Measurements from ENCODE around the gene TRPM3.
"Not testable (repeated sequence)": the region's sequence is repeated elsewhere in the genome, so short reads cannot be mapped to it uniquely, and the experiment has no call there.

The TRPM3 gene

GRCh38 chr9:70642341-70642740, 479.1 kb downstream of the TRPM3 start:
- H3K4me3 ChIP-seq (ENCODE audit: low read depth, low read length): no peak overlapping the region
- DNase-seq (ENCODE audit: low read depth): no peak

DNA sequence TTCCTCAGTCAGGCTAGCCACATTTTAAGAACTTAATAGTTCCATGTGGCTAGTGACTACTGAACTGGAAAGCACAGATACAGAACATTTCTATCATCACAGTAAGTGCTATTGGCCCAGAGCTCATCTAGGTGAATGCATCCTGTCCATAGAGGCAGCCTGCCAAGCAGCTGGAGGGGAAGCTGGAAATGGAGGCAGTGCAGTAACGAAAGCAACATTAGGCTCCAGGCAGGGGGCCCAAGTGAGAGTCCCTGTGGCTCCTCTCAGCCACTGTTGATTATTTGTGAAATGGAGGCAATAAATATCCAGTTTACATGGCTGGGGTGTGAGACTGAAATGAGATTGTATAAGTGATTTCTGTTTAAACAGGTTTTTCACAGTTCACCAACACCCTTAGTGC, 479.8 kb downstream of the TRPM3 start:
- DNase-seq (ENCODE audit: low read depth): no peak
- no peak overlapping the region for H3K4me3 ChIP-seq (ENCODE audit: low read depth, low read length)

DNA sequence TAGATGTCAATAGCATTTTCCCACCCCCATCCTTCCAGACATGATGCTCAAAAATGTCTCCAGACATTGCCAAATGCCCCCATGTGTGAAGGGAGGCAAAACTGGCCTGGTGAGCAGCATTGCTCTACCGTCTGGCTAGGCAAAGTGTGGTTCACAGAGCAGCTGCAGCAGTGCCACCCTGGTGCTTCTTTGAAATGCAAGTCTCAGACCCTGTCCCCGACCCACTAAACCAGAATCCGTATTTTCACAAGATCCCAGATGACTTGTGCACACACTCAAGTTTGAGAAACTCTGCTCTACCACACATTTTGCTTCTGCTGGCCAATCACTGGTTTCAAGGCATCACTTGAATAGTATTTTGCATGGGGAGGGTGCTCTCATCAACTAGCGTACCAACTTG, 480.4 kb downstream of the TRPM3 start:
- H3K4me3 ChIP-seq (ENCODE audit: low read depth, low read length): no peak overlapping the region
- no peak for DNase-seq (ENCODE audit: low read depth)

GRCh38 chr9:70639853-70640814, 481.3 kb downstream of the TRPM3 start:
- peak; percentile 7 for DNase-seq (ENCODE audit: low read depth)
- no peak overlapping the region for H3K4me3 ChIP-seq (ENCODE audit: low read depth, low read length)

- no peak for DNase-seq (ENCODE audit: low read depth)
- no peak overlapping the region for H3K4me3 ChIP-seq (ENCODE audit: low read depth, low read length)
Observed at GRCh38 chr9:70635790-70636189, 485.6 kb downstream of the TRPM3 start.

DNA sequence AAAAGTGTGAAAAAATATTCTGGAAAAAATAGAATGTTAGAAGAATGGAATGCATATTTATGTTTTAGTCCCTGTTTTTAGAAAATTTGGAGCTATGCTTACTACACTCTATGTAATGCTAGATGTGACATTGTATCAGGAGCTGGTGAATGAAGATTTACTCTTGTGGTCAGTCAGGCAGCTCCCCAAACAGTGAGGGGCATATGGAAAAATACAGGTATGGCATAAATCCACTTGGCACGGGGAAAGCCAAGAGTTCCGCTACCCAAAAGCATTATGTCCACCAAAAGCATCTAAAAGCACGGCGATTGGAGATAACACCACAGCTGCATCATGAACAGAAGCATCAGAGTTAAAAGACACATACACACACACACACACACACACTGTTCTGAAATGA, 486.7 kb downstream of the TRPM3 start:
- DNase-seq (ENCODE audit: low read depth): no peak

DNA sequence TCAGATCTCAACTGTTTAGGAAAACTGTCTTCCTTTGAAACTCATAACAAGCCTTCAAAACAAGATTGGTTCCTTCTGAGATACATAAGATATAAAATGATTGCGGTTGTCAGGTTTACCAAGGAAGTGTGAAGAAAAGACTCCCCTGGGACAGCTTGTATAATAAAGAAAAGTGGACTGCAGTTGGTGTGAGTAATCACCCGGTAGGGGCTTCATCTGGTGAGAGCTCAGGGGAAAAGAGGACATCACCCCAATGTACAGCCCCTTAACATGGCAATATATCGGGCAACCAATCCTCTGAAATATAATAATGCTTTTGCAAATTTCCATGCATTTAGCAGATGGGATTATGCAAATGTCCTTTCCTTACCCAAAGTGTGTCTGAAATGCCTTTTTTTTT, 490.4 kb downstream of the TRPM3 start:
- no peak overlapping the region for H3K4me3 ChIP-seq (ENCODE audit: low read depth, low read length)
- DNase-seq (ENCODE audit: low read depth): no peak

More for the DNA sequence above, 486.7 kb downstream of the TRPM3 start:
- H3K4me3 ChIP-seq (ENCODE audit: low read depth, low read length): no peak overlapping the region

DNA sequence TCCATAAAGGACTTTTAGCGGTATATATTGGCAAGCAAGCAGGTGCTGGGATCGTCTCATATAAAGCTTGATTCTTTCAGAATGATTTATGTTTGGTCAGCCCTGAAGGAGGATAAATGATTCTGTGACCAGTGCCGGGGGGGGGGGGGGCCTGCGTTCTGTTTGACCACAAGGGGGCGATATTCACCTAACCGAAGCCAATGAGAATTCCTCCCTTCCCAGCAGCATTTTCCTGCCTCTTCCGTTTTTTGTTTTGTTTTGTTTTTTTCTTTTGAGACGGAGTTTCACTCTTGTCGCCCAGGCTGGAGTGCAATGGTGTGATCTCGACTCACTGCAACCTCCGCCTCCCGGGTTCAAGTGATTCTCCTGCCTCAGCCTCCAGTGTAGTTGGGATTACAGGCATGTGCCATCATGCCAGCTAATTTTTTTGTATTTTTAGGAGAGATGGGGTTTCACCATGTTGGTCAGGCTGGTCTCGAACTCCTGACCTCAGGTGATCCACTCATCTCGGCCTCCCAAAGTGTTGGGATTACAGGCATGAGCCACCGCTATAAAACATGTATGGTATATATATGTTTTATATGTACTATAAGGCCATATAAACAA, 492.2 kb downstream of the TRPM3 start:
- not testable (repeated sequence) for DNase-seq (ENCODE audit: low read depth)

GRCh38 chr9:70625078-70625477, 496.3 kb downstream of the TRPM3 start:
- no peak for DNase-seq (ENCODE audit: low read depth)
- H3K4me3 ChIP-seq (ENCODE audit: low read depth, low read length): no peak overlapping the region

More for the DNA sequence above, 492.2 kb downstream of the TRPM3 start:
- H3K4me3 ChIP-seq (ENCODE audit: low read depth, low read length): not testable (repeated sequence)

DNA sequence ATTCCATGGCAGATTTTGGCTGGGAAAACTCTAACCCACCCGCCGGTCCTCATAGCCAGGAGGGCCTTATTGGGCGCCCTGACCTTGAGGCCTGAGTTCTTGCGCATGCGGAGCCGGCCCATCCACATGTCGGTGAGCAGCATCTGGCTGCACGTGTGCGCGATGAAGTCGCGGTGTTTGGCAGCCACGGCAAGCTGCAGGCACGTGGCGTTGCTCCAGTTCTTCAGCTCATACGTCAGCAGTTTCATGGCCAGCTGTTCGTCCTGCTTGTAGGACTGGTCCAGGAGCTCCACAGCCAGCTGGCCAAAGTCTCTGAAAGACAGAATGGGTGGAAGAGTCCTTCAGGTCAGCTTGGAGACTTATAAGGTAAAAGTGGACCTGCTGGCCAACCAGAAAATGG, 502.6 kb downstream of the TRPM3 start:
- no peak for DNase-seq (ENCODE audit: low read depth)
- no peak overlapping the region for H3K4me3 ChIP-seq (ENCODE audit: low read depth, low read length)

GRCh38 chr9:70617033-70617828, 504.2 kb downstream of the TRPM3 start:
- DNase-seq (ENCODE audit: low read depth): no peak
- no peak overlapping the region for H3K4me3 ChIP-seq (ENCODE audit: low read depth, low read length)

GRCh38 chr9:70616228-70616990, 505.0 kb downstream of the TRPM3 start:
- DNase-seq (ENCODE audit: low read depth): no peak
- H3K4me3 ChIP-seq (ENCODE audit: low read depth, low read length): no peak overlapping the region

- no peak overlapping the region for H3K4me3 ChIP-seq (ENCODE audit: low read depth, low read length)
- DNase-seq (ENCODE audit: low read depth): no peak
Observed at GRCh38 chr9:70615464-70616138, 505.8 kb downstream of the TRPM3 start.

DNA sequence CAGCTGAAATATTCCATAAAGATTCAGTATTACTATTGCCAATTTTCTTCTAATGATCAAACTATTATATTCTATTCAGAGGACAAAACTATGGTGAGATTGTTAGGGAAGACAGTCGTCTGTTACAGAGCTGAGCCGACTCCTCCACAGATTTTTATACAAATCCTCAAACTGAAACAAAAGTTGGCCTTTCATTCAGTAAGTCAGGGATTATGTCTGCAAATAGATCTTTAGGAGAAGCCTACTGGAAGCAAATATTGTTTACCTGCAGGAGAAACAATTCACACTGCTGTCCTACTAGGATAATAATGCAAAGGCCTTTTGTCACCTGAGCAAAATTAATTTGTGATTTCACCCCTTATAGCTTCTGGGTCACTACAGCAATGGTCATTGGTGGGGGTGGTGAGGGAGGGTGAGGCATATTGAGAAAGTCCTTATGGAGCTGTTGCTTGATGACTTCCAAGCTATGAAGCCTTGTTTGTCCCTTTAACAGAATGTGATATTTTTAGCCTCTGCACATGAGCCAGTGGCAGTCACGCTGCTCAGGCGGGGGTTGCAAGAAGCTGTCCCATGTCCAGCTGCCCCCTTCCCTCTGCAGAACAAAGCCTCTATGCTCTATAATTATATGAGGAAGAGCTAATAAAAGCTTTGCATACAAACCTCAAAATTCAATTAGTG, 506.5 kb downstream of the TRPM3 start:
- H3K4me3 ChIP-seq (ENCODE audit: low read depth, low read length): no peak overlapping the region
- DNase-seq (ENCODE audit: low read depth): no peak

DNA sequence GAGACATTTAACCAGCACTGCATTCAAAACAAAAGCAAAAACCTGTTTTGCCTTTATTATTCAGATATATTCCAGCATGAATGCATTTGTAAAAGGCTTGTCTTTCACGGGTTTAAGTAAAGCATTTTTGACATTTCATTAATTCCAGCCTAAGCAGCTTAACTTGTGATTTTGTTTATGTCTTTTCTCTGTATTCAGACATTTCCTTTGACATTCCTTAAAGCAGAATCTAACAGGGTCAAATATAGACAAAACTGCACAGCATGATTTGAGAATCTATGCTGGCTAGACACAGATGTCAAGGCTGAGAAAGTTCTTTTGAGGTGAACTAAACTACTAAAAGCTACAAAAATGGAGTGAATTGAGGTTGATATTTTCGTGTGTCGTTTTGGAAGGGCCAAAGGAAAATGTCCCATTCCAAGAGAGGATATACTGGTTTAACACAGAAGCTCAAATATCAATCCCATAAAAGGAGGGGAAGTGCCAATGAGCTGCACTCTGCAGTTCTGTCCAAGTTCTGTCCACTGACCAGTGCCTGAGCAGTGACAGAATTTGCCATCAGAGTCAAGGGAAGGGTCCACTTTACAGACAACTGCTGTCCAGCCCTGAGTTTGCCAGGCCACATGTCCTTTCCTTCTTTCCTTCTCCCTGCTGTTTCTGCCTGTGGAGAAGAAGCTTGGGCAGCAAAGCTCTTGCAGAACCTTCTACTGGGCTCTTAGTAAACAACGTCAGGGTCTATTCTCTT, 508.2 kb downstream of the TRPM3 start:
- no peak for DNase-seq (ENCODE audit: low read depth)
- no peak overlapping the region for H3K4me3 ChIP-seq (ENCODE audit: low read depth, low read length)

GRCh38 chr9:70610287-70610644, 511.2 kb downstream of the TRPM3 start:
- no peak for DNase-seq (ENCODE audit: low read depth)
- H3K4me3 ChIP-seq (ENCODE audit: low read depth, low read length): no peak overlapping the region

GRCh38 chr9:70609542-70610286, 511.7 kb downstream of the TRPM3 start:
- no peak overlapping the region for H3K4me3 ChIP-seq (ENCODE audit: low read depth, low read length)
- peak; percentile 88 for DNase-seq (ENCODE audit: low read depth)
